B cell (primary cell): ENCODE results near the gene MRPL28.

Experiments used
- EZH2 ChIP-seq: IDR thresholded peaks from 2 replicates; pipeline ENCODE4 v1.6.1; 2012; ENCODE audit warnings: borderline replicate concordance, low read depth, mild to moderate bottlenecking, moderate library complexity, low read length; ENCODE audit not compliant: insufficient read depth, poor library complexity, severe bottlenecking
- TF ChIP-seq, protein P1 (sequence below): fragments of 200-600 bp; IDR thresholded peaks from one replicate; pipeline ENCODE4 v1.8.0; 2022; ENCODE audit warnings: antibody characterized with exemption, mild to moderate bottlenecking

DNA sequence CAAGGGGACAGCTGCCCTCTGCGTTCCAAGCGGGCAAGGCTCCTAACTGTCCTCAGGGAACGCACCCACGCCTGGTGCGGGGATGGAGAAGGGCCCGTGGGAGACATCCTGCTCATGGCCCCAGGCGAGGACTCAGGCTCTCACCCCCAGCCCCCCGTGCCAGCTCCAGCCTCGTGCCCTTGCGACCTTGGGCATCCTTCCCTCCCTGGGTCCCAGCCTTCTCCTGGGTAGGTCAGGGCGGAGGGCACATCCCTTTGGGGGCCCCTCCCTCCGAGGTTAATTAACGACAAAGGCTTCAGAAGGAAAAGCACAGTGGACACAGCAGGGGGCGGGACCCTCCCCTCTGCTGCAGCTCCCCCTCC lies 8.5 kb upstream of the MRPL28 start:
- TF ChIP-seq, protein P1, sequence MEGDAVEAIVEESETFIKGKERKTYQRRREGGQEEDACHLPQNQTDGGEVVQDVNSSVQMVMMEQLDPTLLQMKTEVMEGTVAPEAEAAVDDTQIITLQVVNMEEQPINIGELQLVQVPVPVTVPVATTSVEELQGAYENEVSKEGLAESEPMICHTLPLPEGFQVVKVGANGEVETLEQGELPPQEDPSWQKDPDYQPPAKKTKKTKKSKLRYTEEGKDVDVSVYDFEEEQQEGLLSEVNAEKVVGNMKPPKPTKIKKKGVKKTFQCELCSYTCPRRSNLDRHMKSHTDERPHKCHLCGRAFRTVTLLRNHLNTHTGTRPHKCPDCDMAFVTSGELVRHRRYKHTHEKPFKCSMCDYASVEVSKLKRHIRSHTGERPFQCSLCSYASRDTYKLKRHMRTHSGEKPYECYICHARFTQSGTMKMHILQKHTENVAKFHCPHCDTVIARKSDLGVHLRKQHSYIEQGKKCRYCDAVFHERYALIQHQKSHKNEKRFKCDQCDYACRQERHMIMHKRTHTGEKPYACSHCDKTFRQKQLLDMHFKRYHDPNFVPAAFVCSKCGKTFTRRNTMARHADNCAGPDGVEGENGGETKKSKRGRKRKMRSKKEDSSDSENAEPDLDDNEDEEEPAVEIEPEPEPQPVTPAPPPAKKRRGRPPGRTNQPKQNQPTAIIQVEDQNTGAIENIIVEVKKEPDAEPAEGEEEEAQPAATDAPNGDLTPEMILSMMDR = no peak
- TF ChIP-seq EZH2 = no peak
